ENCODE data around the gene NDUFAB1.
"Not testable (repeated sequence)": the region's sequence is repeated elsewhere in the genome, so short reads cannot be mapped to it uniquely, and the experiment has no call there.

GRCh38 chr16:23631874-23632273 lies 35.8 kb upstream of the NDUFAB1 start:
- TF ChIP-seq ZNF274 (IDR thresholded peaks at IDR 0.05; ENCODE audit: low read length); ZNF274 (tag by site-specific recombination; IDR thresholded peaks at IDR 0.05; ENCODE audit: borderline replicate concordance); TCF7L2 (IDR thresholded peaks at IDR 0.05; ENCODE audit: borderline replicate concordance, low read depth, low read length); ZNF530 (tag by site-specific recombination; IDR thresholded peaks at IDR 0.05; ENCODE audit: low read depth); ZNF37A (tag by site-specific recombination; IDR thresholded peaks at IDR 0.05); ZNF692 (tag by site-specific recombination; IDR thresholded peaks at IDR 0.05); CTCF (tag by site-specific recombination; IDR thresholded peaks at IDR 0.05); ZNF707 (tag by site-specific recombination; IDR thresholded peaks at IDR 0.05); ZNF19 (tag by site-specific recombination; IDR thresholded peaks at IDR 0.05; ENCODE audit: low read depth): not testable (repeated sequence)

All from HEK293 (cell line).